Fibroblast of lung (primary cell): ENCODE measurements around the gene LPIN1. TPM values are rescaled to one million over a fixed set of nuclear protein-coding genes. Genes with fewer than 3 reads are reported as not detected.
A peak's percentile ranks its signal among the peaks of the same experiment; 100 is the strongest.

Experiments
- DNase-seq, 2 donors: peaks; one replicate each; pipeline versions ENCODE4 v3.0.0 to v3.0.0-alpha.2; 2010; ENCODE audit warnings: low read depth in 2 of 2
- H2AFZ ChIP-seq: 2 replicates; pipeline ENCODE4 v1.5.1; 2012; ENCODE audit warnings: low read length, control low read depth, inconsistent platforms
- H3K27ac ChIP-seq: 2 replicates; pipeline ENCODE4 v1.5.1; 2011; ENCODE audit warnings: low read length, control low read depth; ENCODE audit not compliant: insufficient read depth
- H3K27me3 ChIP-seq: 2 replicates; pipeline ENCODE4 v1.5.1; 2011; ENCODE audit warnings: mild to moderate bottlenecking, low read length; ENCODE audit not compliant: control insufficient read depth, insufficient read depth
- H3K36me3 ChIP-seq: 2 replicates; pipeline ENCODE4 v1.5.1; 2011; ENCODE audit warnings: low read length; ENCODE audit not compliant: control insufficient read depth, insufficient read depth
- H3K4me1 ChIP-seq: 2 replicates; pipeline ENCODE4 v1.5.1; 2011; ENCODE audit warnings: low read length; ENCODE audit not compliant: control insufficient read depth, insufficient read depth; ENCODE audit errors: extremely low read depth
- H3K4me2 ChIP-seq: 2 replicates; pipeline ENCODE4 v1.5.1; 2011; ENCODE audit warnings: low read length, control low read depth; ENCODE audit not compliant: insufficient read depth; ENCODE audit errors: extremely low read depth
- H3K4me3 ChIP-seq, 4 experiments: fragments of 200-600 bp in 1 of 4; sonication (generic) in 1 of 4; replicated peaks in 1 of 4; 2 replicates each; pipeline ENCODE4 v1.5.1; 2011 to 2016; ENCODE audit warnings: low read length in 4 of 4, low read depth in 3 of 4, mild to moderate bottlenecking in 3 of 4, control low read depth in 2 of 4, inconsistent platforms in 1 of 4, mixed read lengths in 1 of 4; ENCODE audit not compliant: insufficient read depth in 1 of 4; ENCODE audit errors: control extremely low read depth in 1 of 4
- H3K79me2 ChIP-seq: 2 replicates; pipeline ENCODE4 v1.5.1; 2012; ENCODE audit warnings: mild to moderate bottlenecking, low read length, inconsistent platforms; ENCODE audit not compliant: control insufficient read depth, insufficient read depth
- H3K9ac ChIP-seq: 2 replicates; pipeline ENCODE4 v1.5.1; 2011; ENCODE audit warnings: mild to moderate bottlenecking, low read length, control low read depth; ENCODE audit not compliant: insufficient read depth
- H3K9me3 ChIP-seq: 2 replicates; pipeline ENCODE4 v1.5.1; 2012; ENCODE audit warnings: low read depth, low read length; ENCODE audit not compliant: control insufficient read depth, insufficient read depth
- H4K20me1 ChIP-seq: 2 replicates; pipeline ENCODE4 v1.5.1; 2011; ENCODE audit warnings: low read length; ENCODE audit not compliant: control insufficient read depth, insufficient read depth; ENCODE audit errors: extremely low read depth
- EZH2 ChIP-seq: IDR thresholded peaks from 2 replicates; pipeline ENCODE4 v1.5.1; 2012; ENCODE audit warnings: low read length, control low read depth, mild to moderate bottlenecking; ENCODE audit errors: missing control alignments
- polyA plus RNA-seq, 2 donors: library from polyadenylated mRNA; depleted of rRNA in 1 of 2; stranded (reverse) in 1 of 2; unstranded in 1 of 2; fragments of >200 nt; gene quantifications; 2 replicates each; pipeline ENCODE4 v1.2.1, GENCODE V29; 2011 to 2012; ENCODE audit warnings: missing spikeins in 1 of 2
- total RNA-seq: library from RNA; depleted of rRNA; stranded (reverse); fragments of >200 nt; gene quantifications from 2 replicates; pipeline ENCODE4 v1.2.1, GENCODE V29; 2014
- TF ChIP-seq, protein P1 (sequence below), 2 donors: IDR thresholded peaks in 1 of 2; conservative IDR thresholded peaks in 1 of 2; 1 replicate in 1 of 2; 2 replicates in 1 of 2; pipeline ENCODE4 v1.5.1; 2011 to 2012; ENCODE audit warnings: low read length in 2 of 2, control low read depth in 1 of 2, inconsistent platforms in 1 of 2, low read depth in 1 of 2, mild to moderate bottlenecking in 1 of 2

LPIN1 gene
- total and polyA plus RNA-seq, 2 donors (not counting 1 experiment from before 2014, with no cell fraction given): 87.8 to 205 TPM

DNA sequence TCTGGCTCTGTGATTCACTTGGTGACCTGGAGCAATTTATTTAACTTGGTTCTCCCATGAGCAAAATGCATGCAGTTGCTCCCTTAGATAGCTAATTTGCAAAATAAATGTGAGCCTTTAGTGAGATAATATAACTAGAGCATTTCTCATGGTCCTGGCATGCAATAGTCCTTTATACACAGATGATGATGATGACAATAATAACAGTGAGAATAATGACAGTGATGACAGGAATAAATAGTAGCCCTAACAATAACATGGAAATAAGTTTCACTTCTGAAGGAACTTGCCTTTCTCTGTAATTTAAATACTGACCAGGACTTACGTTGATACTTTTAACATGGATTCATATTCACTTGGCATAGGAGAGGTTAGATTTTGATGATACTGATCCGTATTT is 49.2 kb downstream of the LPIN1 start:
- H3K9me3 ChIP-seq: no peaks in the 10 kb centered on the region
- no peak overlapping the region for H3K9ac ChIP-seq
- no peak overlapping the region for H2AFZ ChIP-seq
- H3K27ac ChIP-seq: no peak overlapping the region
- no peak overlapping the region for H3K4me3 ChIP-seq
- TF ChIP-seq EZH2: no peak
- TF ChIP-seq, protein P1, sequence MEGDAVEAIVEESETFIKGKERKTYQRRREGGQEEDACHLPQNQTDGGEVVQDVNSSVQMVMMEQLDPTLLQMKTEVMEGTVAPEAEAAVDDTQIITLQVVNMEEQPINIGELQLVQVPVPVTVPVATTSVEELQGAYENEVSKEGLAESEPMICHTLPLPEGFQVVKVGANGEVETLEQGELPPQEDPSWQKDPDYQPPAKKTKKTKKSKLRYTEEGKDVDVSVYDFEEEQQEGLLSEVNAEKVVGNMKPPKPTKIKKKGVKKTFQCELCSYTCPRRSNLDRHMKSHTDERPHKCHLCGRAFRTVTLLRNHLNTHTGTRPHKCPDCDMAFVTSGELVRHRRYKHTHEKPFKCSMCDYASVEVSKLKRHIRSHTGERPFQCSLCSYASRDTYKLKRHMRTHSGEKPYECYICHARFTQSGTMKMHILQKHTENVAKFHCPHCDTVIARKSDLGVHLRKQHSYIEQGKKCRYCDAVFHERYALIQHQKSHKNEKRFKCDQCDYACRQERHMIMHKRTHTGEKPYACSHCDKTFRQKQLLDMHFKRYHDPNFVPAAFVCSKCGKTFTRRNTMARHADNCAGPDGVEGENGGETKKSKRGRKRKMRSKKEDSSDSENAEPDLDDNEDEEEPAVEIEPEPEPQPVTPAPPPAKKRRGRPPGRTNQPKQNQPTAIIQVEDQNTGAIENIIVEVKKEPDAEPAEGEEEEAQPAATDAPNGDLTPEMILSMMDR (conservative IDR thresholded peaks at IDR 0.05 in 1 of 2, IDR thresholded peaks at IDR 0.05 in 1 of 2; ENCODE audit: low read depth in 1 of 2, low read length in 2 of 2): no peak
- H3K4me1 ChIP-seq: no peaks in the 10 kb centered on the region
- no peaks in the 10 kb centered on the region for H3K27me3 ChIP-seq
- no peak overlapping the region for H3K4me2 ChIP-seq
- peaks cover 28% of the 10 kb centered on the region for H3K36me3 ChIP-seq
- DNase-seq: no peak
- H4K20me1 ChIP-seq: no peaks in the 10 kb centered on the region
- no peaks in the 10 kb centered on the region for H3K79me2 ChIP-seq

DNA sequence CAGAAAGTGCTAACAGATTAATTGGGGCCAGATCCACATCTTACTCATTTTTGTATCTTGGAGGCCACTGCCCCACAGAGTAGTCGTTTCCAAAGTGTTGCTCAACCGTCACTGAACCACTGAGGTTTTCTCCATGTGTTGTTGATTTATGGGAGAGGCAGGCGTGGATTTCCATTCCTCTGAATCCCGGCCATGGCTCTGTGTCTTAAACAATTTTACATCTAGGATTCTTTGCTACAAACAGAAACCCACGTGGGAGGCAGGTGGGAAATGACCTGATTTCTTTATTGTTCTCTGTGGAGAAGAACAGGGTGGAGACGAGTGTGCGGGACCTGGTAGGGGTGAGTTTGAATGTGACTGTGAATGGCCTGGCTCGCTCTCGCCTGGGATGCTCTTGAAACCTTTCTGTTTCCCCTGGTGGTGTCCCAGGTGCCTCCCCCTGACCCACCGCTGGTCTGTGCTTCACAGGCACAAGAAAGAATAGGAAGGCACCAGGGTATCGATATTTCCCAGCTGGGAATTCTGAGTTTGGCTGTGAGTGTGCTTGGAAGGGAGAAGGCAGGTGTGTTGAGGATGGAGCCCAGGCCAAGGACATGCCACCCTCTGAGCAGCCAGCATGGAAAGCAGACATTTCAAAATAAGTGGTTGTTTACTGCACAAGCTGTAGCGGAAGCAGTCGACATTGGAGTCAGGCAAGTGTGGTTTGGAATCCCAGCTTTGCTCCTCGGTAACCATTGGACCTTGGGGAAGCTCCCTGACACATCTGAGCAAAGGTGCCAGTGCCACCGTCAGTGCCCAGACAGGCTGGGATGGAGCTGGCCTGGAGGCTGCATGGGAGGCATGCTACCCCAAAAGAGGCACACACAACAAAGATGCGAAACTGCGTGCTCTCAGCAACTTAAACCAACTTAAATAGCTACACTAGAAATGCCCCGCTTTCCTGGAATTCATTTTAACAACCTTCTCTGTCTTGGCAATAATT is 50.0 kb downstream of the LPIN1 start:
- H3K4me2 ChIP-seq: no peak overlapping the region
- no peak overlapping the region for H2AFZ ChIP-seq
- H3K4me1 ChIP-seq: no peaks in the 10 kb centered on the region
- no peak overlapping the region for H3K4me3 ChIP-seq
- DNase-seq: peak in 1 of 2 donors; percentile 77
- TF ChIP-seq EZH2: no peak
- TF ChIP-seq, protein P1 (conservative IDR thresholded peaks at IDR 0.05 in 1 of 2, IDR thresholded peaks at IDR 0.05 in 1 of 2; ENCODE audit: low read depth in 1 of 2, low read length in 2 of 2): no peak
- peaks cover 28% of the 10 kb centered on the region for H3K36me3 ChIP-seq
- no peaks in the 10 kb centered on the region for H3K79me2 ChIP-seq
- no peak overlapping the region for H3K9ac ChIP-seq
- H3K27ac ChIP-seq: no peak overlapping the region
- no peaks in the 10 kb centered on the region for H3K27me3 ChIP-seq
- H4K20me1 ChIP-seq: no peaks in the 10 kb centered on the region
- H3K9me3 ChIP-seq: no peaks in the 10 kb centered on the region

GRCh38 chr2:11797846-11798245 is 51.4 kb downstream of the LPIN1 start:
- no peak overlapping the region for H3K27ac ChIP-seq
- H4K20me1 ChIP-seq: no peaks in the 10 kb centered on the region
- H3K36me3 ChIP-seq: peaks cover 22% of the 10 kb centered on the region
- H3K27me3 ChIP-seq: no peaks in the 10 kb centered on the region
- H3K4me3 ChIP-seq: no peak overlapping the region
- no peaks in the 10 kb centered on the region for H3K4me1 ChIP-seq
- TF ChIP-seq, protein P1 (conservative IDR thresholded peaks at IDR 0.05 in 1 of 2, IDR thresholded peaks at IDR 0.05 in 1 of 2; ENCODE audit: low read depth in 1 of 2, low read length in 2 of 2): no peak
- TF ChIP-seq EZH2: no peak
- no peak overlapping the region for H3K4me2 ChIP-seq
- H3K79me2 ChIP-seq: no peaks in the 10 kb centered on the region
- H3K9me3 ChIP-seq: no peaks in the 10 kb centered on the region
- no peak overlapping the region for H3K9ac ChIP-seq
- no peak overlapping the region for H2AFZ ChIP-seq
- no peak for DNase-seq
